Neural crest cell (in vitro differentiated cells): Measurements from ENCODE around the gene TBATA. TPM values are rescaled to one million over a fixed set of nuclear protein-coding genes. Genes with fewer than 3 reads are reported as not detected.

Experiments
- DNase-seq: peaks from one replicate; pipeline ENCODE4 v3.0.0; 2021; ENCODE audit warnings: low read depth, mixed read lengths, low spot score
- H3K27ac Mint-ChIP-seq: one replicate; pipeline ENCODE4 v1.8.0; 2021; ENCODE audit warnings: mild to moderate bottlenecking, mixed read lengths; ENCODE audit not compliant: unreplicated experiment
- H3K27me3 Mint-ChIP-seq: 2 replicates; pipeline ENCODE4 v1.8.0; 2021; ENCODE audit warnings: low read depth, mild to moderate bottlenecking, mixed read lengths
- H3K36me3 Mint-ChIP-seq: 2 replicates; pipeline ENCODE4 v1.8.0; 2021; ENCODE audit warnings: low read depth, mild to moderate bottlenecking, mixed read lengths
- H3K4me1 Mint-ChIP-seq: 2 replicates; pipeline ENCODE4 v1.8.0; 2021; ENCODE audit warnings: mixed read lengths
- H3K4me3 Mint-ChIP-seq: one replicate; pipeline ENCODE4 v1.8.0; 2021; ENCODE audit warnings: mild to moderate bottlenecking, mixed read lengths
- H3K9me3 Mint-ChIP-seq: 2 replicates; pipeline ENCODE4 v1.8.0; 2021; ENCODE audit warnings: mixed read lengths
- CTCF ChIP-seq: fragments of 200-600 bp; sonication (generic); conservative IDR thresholded peaks from 2 replicates; pipeline ENCODE4 v1.5.0; 2021; ENCODE audit warnings: antibody characterized with exemption, mild to moderate bottlenecking
- total RNA-seq: library from RNA; stranded (reverse); gene quantifications from 2 replicates; pipeline ENCODE4 v1.2.1, GENCODE V29; 2021

Gene TBATA
- total RNA-seq, 1 donor from 2014 or later = not detected

GRCh38 chr10:70777063-70777875 lies 7.9 kb downstream of the TBATA start:
- no peak overlapping the region for H3K27ac Mint-ChIP-seq
- H3K4me1 Mint-ChIP-seq = no peaks in the 10 kb centered on the region
- no peak overlapping the region for H3K4me3 Mint-ChIP-seq
- TF ChIP-seq CTCF = no peak
- H3K36me3 Mint-ChIP-seq = no peaks in the 10 kb centered on the region
- no peaks in the 10 kb centered on the region for H3K9me3 Mint-ChIP-seq
- no peak for DNase-seq
- H3K27me3 Mint-ChIP-seq = no peaks in the 10 kb centered on the region

- Mint-ChIP-seq H3K36me3 (no peaks in the 10 kb centered on the region), H3K9me3 (no peaks in the 10 kb centered on the region), H3K4me1 (no peaks in the 10 kb centered on the region), H3K27me3 (no peaks in the 10 kb centered on the region), H3K27ac (no peak overlapping the region), H3K4me3 (no peak overlapping the region)
- no peak for TF ChIP-seq CTCF
- DNase-seq = no peak
Measured at GRCh38 chr10:70776455-70777005, 8.6 kb downstream of the TBATA start.

GRCh38 chr10:70775679-70776454 lies 9.3 kb downstream of the TBATA start:
- TF ChIP-seq CTCF = no peak
- no peaks in the 10 kb centered on the region for H3K9me3 Mint-ChIP-seq
- H3K27me3 Mint-ChIP-seq = no peaks in the 10 kb centered on the region
- no peaks in the 10 kb centered on the region for H3K4me1 Mint-ChIP-seq
- no peaks in the 10 kb centered on the region for H3K36me3 Mint-ChIP-seq
- no peak overlapping the region for H3K4me3 Mint-ChIP-seq
- DNase-seq = no peak
- no peak overlapping the region for H3K27ac Mint-ChIP-seq

- DNase-seq = no peak
Measured at GRCh38 chr10:70774810-70775678, 10.1 kb downstream of the TBATA start.

More at GRCh38 chr10:70774810-70775678, 10.1 kb downstream of the TBATA start:
- H3K27me3 Mint-ChIP-seq = no peaks in the 10 kb centered on the region
- H3K4me3 Mint-ChIP-seq = no peak overlapping the region
- no peaks in the 10 kb centered on the region for H3K36me3 Mint-ChIP-seq
- no peaks in the 10 kb centered on the region for H3K9me3 Mint-ChIP-seq
- no peak for TF ChIP-seq CTCF
- no peak overlapping the region for H3K27ac Mint-ChIP-seq
- H3K4me1 Mint-ChIP-seq = no peaks in the 10 kb centered on the region
